Suprapubic skin (tissue), 4 donors: ENCODE measurements around the gene CLDND2. TPM values are rescaled to one million over a fixed set of nuclear protein-coding genes. Genes with fewer than 3 reads are reported as not detected.
"Not testable (repeated sequence)": the region's sequence is repeated elsewhere in the genome, so short reads cannot be mapped to it uniquely, and the experiment has no call there.

Source experiments
- DNase-seq, 2 donors: peaks; one replicate each; pipeline ENCODE4 v3.0.0-alpha.2; 2019; ENCODE audit warnings: low spot score in 2 of 2
- H3K27ac ChIP-seq: fragments of 200-600 bp; sonication (generic); one replicate; pipeline ENCODE4 v1.5.1; 2019
- H3K27me3 ChIP-seq: fragments of 200-600 bp; sonication (generic); one replicate; pipeline ENCODE4 v1.5.1; 2019
- H3K36me3 ChIP-seq: fragments of 200-600 bp; sonication (generic); one replicate; pipeline ENCODE4 v1.5.1; 2019
- H3K4me1 ChIP-seq: fragments of 200-600 bp; sonication (generic); one replicate; pipeline ENCODE4 v1.5.1; 2019
- H3K4me3 ChIP-seq: fragments of 200-600 bp; sonication (generic); one replicate; pipeline ENCODE4 v1.5.1; 2019; ENCODE audit warnings: mild to moderate bottlenecking
- H3K9me3 ChIP-seq: fragments of 200-600 bp; sonication (generic); one replicate; pipeline ENCODE4 v1.5.1; 2019
- EP300 ChIP-seq: sonication (generic); formaldehyde crosslinking; IDR thresholded peaks from one replicate; pipeline ENCODE4 v1.6.1; 2017; ENCODE audit warnings: antibody characterized with exemption
- POLR2A ChIP-seq, 2 donors: fragments of 450-650 bp; IDR thresholded peaks; one replicate each; pipeline ENCODE4 v1.6.1; 2017; ENCODE audit warnings: antibody characterized with exemption in 2 of 2, mild to moderate bottlenecking in 2 of 2, moderate library complexity in 2 of 2
- POLR2AphosphoS5 ChIP-seq, 3 donors: sonication (generic); formaldehyde crosslinking; IDR thresholded peaks; one replicate each; pipeline ENCODE4 v1.6.1; 2017; ENCODE audit warnings: antibody characterized with exemption in 3 of 3
- WGBS: methylation state at CpG from one replicate; pipeline ENCODE4 v1.1.5; 2018; 5-methylcytosine and 5-hydroxymethylcytosine counted together
- total RNA-seq, 4 donors: library from RNA; depleted of rRNA; stranded (reverse); fragments of >200 nt; gene quantifications; one replicate each; pipeline ENCODE4 v1.1.0, GENCODE V29; 2016
- TF ChIP-seq, protein P1 (sequence below), 2 donors: fragments of 200-600 bp in 1 of 2; fragments of 450-650 bp in 1 of 2; sonication (generic) in 1 of 2; IDR thresholded peaks; one replicate each; pipeline ENCODE4 v1.5.1; 2016 to 2019; ENCODE audit warnings: antibody characterized with exemption in 2 of 2, mild to moderate bottlenecking in 1 of 2, moderate library complexity in 1 of 2

The CLDND2 gene
- not detected for total RNA-seq

DNA sequence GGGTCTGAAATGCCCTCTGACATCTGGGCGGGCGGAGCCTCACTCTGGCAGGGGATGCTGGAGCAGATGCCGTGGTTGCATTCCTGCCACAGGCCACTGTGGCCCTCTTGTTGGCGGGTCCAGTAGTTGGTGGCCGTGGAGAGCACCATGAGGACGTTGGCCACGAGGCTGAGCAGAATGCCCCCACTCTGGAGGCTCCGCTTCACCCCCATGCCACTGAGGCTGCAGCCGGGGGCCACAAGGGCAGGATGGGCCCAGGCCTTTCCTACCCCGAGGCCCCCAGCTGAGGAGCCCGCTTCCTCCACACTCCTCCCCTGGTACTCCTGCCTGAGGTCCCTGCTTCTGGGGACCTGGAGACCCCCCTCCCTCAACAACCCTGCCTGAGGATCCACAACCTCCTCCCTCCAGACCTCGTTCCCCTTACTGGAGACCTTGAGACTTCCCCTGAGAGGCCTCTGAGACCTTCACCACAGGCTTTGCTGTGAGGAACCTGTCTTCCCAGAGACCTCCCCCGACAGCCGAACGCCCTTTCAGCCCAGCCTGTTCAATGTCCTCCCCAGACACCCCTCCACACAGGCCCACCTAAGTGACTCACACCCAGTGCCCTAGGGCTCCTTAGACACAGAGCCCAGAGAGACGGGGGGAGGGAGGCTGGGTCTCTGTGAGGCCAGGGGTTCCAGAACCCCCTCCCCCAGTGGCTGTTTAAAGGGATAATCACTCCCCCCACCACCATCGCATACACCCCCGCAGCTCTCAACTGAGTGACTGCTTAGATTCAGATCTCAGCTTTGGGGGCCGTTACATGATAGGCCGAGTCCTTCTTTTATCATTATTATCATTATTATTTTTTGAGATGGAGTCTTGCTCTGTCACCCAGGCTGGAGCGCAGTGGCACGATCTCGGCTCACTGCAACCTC is at the start of gene CLDND2:
CLDND2 (minus strand) TSS at position 638 of the 917 bp plus-strand sequence; CDS start at position 212, 426 bp downstream.
- Histone ChIP-seq H3K4me3 (peak within 1 kb of the TSS; percentile 81), H3K27me3 (no peaks in the 10 kb centered on the region), H3K36me3 (no peaks in the 10 kb centered on the region), H3K27ac (peak within 1 kb of the TSS; percentile 93), H3K4me1 (peaks cover 36% of the 10 kb centered on the region), H3K9me3 (no peaks in the 10 kb centered on the region)
- no peak for TF ChIP-seq POLR2A (IDR thresholded peaks at IDR 0.05)
- no peak for TF ChIP-seq POLR2AphosphoS5 (IDR thresholded peaks at IDR 0.05)
- TF ChIP-seq, protein P1, sequence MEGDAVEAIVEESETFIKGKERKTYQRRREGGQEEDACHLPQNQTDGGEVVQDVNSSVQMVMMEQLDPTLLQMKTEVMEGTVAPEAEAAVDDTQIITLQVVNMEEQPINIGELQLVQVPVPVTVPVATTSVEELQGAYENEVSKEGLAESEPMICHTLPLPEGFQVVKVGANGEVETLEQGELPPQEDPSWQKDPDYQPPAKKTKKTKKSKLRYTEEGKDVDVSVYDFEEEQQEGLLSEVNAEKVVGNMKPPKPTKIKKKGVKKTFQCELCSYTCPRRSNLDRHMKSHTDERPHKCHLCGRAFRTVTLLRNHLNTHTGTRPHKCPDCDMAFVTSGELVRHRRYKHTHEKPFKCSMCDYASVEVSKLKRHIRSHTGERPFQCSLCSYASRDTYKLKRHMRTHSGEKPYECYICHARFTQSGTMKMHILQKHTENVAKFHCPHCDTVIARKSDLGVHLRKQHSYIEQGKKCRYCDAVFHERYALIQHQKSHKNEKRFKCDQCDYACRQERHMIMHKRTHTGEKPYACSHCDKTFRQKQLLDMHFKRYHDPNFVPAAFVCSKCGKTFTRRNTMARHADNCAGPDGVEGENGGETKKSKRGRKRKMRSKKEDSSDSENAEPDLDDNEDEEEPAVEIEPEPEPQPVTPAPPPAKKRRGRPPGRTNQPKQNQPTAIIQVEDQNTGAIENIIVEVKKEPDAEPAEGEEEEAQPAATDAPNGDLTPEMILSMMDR (IDR thresholded peaks at IDR 0.05), result no peak
- TF ChIP-seq EP300, result no peak
- 72% methylated on average over 17 of the region's 23 CpGs for WGBS
- DNase-seq, result no peak

DNA sequence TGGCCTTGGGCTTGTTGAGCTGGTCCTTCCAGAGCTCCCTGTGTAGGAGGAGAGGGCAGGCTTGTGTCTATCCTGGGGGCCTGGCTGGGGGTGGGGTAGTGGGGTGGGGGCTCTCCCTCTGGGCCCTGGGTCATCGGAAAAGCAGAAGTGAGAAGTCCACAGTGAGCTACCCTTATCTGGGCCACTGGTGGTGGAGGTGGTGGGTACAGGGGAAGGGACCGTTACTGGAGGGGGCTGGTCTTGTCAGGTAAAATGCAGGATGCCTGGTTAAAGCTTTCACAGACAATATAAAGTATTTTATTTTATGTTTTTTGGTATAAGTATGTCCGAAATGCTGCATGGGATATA is 49.0 kb upstream of the CLDND2 start:
- Histone ChIP-seq H3K27ac (no peak overlapping the region), H3K27me3 (peaks cover 47% of the 10 kb centered on the region), H3K36me3 (no peaks in the 10 kb centered on the region), H3K4me3 (no peak overlapping the region), H3K9me3 (no peaks in the 10 kb centered on the region), H3K4me1 (no peaks in the 10 kb centered on the region)
- no peak for TF ChIP-seq POLR2A (IDR thresholded peaks at IDR 0.05)
- no peak for TF ChIP-seq POLR2AphosphoS5 (IDR thresholded peaks at IDR 0.05)
- no peak for TF ChIP-seq EP300
- TF ChIP-seq, protein P1 (IDR thresholded peaks at IDR 0.05), result no peak
- WGBS, result 82% methylated on average over 3 of the region's 3 CpGs
- DNase-seq, result no peak

DNA sequence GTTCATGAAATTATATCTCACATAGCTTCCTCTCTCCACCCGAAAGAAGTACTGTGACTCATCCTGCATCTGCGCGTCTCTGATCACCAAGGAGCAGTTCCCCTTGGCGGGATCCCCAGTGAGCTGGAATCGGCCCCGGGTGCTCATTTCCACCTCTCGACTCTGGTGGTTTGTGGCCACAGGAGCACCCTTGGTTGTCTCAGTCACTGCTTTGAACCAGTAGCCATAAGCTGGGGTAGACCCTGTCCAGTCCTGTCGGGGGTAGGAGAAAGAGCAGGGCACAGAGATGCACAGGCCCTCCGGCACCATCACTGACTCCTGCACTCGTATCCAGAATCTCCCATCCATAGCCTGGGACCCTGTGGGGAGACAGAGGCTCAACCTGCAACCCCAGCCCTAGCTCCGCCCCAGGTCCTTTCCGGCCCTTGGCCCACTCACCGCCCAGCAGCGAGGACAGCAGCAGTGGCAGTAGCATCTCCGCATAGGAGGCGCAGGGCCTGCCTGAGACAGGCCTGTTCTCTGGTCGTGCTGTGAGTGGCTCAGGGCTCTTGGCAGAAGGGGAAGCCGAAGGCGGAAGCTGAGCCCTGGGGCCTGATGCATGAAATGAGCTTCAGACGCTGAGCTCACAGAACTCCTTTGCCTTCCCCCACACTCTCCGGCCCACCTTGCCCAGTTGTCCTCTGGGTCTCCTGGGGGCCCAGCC is 48.5 kb upstream of the CLDND2 start, which contains the start of gene SIGLEC10:
SIGLEC10 (minus strand) TSS at position 536 of the 703 bp plus-strand sequence; CDS start at position 475, 61 bp downstream.
- peaks cover 47% of the 10 kb centered on the region for H3K27me3 ChIP-seq
- DNase-seq, result no peak
- no peaks in the 10 kb centered on the region for H3K4me1 ChIP-seq
- no peak within 1 kb of the TSS for H3K27ac ChIP-seq
- 55% methylated on average over 13 of the region's 21 CpGs for WGBS
- H3K36me3 ChIP-seq, result no peaks in the 10 kb centered on the region
- no peaks in the 10 kb centered on the region for H3K9me3 ChIP-seq
- no peak within 1 kb of the TSS for H3K4me3 ChIP-seq
- TF ChIP-seq POLR2A (IDR thresholded peaks at IDR 0.05), result no peak
- TF ChIP-seq, protein P1 (IDR thresholded peaks at IDR 0.05), result no peak

- not testable (repeated sequence) for H3K9me3 ChIP-seq, H3K27ac ChIP-seq, DNase-seq, H3K4me1 ChIP-seq, H3K36me3 ChIP-seq, H3K4me3 ChIP-seq
- peaks cover 41% of the 10 kb centered on the region for H3K27me3 ChIP-seq
- 73% methylated on average over 12 of the region's 15 CpGs for WGBS
These were observed 47.6 kb upstream of the CLDND2 start for GRCh38 chr19:51416422-51416821.

DNA sequence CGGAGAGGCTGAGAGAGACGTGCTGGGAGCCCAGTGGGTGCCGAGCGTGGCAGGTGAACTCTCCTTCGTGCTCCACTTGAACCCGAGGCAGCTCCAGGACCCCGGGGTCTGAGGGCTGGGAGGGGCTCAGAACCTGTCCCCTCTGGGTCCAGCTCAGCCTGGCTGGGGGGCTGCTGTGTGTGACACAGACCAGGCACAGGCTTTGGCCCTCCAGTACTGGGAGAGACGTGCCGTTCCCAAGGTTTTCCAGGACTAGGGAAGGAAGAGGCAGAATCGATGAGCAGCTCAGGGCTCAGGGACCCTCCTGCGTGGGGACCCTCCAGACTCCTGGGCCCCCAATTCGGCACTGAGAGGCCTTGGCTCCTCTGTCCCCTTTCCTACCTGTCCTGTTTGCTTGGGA is 46.4 kb upstream of the CLDND2 start:
- Histone ChIP-seq H3K27me3 (peaks cover 35% of the 10 kb centered on the region), H3K4me1 (no peaks in the 10 kb centered on the region), H3K9me3 (no peaks in the 10 kb centered on the region), H3K36me3 (no peaks in the 10 kb centered on the region), H3K27ac (no peak overlapping the region), H3K4me3 (no peak overlapping the region)
- DNase-seq, result no peak
- 85% methylated on average over 7 of the region's 12 CpGs for WGBS
- no peak for TF ChIP-seq POLR2AphosphoS5 (IDR thresholded peaks at IDR 0.05)
- TF ChIP-seq, protein P1 (IDR thresholded peaks at IDR 0.05), result no peak
- TF ChIP-seq POLR2A (IDR thresholded peaks at IDR 0.05), result no peak
- TF ChIP-seq EP300, result no peak
